ENCODE measurements around the gene AXIN1.

The AXIN1 gene

DNA sequence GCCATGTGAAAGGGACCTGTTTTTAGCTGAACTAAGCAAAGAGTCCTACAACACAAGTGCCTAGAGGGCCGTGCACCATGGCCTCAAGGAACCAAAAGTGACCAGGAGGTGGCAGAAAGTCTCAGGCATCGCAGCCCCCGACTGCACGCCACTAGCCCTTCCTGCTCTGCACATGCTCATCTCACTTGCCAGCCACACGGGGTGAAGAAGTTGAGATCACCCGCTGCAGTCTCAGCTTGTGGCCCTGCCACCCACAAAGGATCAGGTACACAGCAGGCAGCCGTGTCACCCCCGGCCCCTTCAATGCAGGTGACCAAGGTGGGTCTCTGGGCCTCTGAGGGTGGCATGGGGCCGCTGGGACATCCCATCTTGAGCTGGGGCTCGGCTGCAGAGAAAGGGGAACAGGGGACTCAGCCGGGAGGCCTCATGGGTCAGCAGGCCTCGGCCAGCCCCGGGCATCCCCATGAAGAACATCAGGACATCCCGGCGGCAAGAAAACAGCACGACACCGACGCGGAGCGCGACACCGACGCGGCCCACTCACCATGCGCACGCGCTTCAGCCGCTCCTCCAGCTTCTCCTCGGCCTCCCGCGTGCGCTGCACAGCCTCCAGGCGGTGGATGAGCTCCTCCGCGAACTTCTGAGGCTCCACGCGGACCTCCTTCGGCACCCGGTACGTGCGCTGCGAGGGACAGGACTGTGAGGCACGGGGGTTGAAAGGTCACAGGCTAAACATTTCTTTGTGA lies 48.6 kb downstream of the AXIN1 start:
- DNase-seq (ENCODE audit: low spot score), result no peak

DNA sequence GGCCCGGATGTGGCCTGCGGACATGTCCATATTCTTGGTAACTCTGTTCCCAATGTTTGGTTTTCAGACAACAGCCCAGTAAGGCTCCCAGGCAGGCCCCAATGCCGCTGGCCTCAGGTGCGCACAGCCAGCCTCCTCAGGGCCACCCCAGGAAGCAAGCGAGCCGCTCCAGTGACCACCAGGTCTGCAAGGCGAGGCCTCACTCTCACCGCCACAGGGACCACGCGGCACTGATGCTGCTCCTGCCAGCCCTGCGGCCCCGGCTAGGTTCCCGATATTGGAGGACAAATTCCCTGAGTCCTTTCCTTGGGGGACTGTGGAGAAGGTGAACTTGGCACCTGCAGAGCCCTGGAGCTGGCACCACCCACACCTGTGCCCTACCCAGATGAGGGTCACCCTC lies 50.6 kb downstream of the AXIN1 start:
- no peak for DNase-seq (ENCODE audit: low spot score)

DNA sequence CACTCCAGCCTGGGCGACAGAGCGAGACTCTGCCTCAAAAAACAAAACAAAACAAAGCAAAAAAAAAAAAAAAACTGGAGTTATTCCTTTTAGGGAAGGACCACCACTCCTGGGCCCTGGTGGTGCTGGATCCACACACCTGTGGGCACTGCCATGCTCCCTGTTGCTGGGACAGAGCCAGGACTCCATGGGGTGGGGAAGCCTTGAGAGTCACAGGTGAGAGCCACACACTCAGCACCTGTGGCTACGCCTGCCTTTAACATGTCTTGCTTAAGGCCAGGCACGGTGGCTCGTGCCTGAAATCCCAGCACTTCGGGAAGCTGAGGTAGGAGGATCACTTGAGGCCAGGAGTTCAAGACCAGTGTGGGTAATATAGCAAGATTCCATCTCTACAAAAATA lies 51.3 kb downstream of the AXIN1 start:
- DNase-seq (ENCODE audit: low spot score), result no peak

DNA sequence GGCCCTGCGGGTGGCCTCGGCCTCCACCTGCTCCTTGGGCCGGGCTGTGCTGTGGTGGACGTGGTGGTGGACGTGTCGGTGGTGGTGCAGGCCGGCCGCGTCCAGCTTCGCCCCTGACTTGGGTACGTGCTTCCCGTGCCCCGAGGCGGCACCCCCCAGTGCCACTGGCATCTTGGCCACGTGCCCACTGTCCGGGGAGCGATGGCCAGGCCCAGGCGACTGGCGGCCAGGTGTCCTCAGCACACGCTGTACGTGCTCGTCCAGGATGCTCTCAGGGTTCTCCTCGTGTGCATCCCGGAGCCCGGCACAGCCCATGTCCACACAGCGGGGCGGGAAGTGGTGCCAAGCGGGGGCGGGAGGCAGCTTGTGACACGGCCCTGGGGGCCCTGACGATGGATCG lies 54.7 kb downstream of the AXIN1 start:
- DNase-seq (ENCODE audit: low spot score), result no peak

DNA sequence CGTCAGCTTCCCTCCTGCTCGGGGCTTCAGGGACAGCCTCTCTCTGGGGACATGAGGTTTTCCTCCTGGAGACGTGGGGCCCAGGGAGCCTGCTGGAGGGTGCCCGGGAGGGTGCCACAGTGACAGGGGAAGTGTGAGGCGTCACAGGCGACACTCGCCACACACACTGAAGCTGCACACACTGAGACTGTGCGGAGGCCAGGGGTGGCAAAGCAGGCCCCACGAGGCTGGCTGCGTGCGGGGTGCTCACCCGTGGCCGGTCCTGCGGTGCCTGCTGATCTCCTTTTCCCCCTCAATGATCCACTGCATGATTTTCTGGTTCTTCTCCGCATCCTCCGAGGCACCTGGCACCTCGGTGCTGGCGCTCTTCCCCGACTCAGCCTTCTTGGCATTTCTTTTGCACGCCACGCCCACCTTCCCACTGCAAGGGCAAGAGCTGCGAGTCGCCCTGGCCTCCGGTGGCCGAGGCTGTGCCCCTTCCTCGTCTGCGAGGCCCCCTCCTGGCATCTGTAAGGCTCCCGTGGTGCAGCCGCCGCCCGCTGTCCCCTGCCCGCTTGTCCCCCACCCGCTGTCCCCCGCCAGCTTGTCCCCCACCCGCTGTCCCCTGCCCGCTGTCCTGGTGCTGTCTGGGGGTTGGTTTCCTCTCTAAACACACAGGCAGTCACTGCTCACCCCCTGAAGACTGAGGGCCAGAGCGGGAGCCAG lies 55.6 kb downstream of the AXIN1 start:
- no peak for DNase-seq (ENCODE audit: low spot score)

DNA sequence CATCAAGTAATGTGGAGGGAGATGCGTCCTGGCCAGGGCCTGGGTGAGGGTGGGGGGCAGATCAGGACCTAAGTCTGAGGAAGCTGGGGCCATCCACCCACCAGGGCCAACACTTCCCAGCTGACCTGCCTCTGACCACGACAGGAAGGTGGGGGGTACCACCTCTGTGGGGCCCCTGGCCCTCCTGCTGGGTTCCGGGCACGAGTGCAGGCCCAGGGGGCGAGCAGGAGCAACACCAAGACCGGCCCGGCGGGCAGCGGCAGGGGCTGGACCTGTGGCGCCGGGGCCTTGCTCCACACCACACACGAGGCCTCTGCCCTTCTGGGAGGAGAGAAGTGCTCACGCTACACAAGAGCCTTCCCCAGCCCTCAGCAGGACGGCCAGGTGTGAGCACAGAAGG lies 56.2 kb downstream of the AXIN1 start:
- DNase-seq (ENCODE audit: low spot score), result no peak

DNA sequence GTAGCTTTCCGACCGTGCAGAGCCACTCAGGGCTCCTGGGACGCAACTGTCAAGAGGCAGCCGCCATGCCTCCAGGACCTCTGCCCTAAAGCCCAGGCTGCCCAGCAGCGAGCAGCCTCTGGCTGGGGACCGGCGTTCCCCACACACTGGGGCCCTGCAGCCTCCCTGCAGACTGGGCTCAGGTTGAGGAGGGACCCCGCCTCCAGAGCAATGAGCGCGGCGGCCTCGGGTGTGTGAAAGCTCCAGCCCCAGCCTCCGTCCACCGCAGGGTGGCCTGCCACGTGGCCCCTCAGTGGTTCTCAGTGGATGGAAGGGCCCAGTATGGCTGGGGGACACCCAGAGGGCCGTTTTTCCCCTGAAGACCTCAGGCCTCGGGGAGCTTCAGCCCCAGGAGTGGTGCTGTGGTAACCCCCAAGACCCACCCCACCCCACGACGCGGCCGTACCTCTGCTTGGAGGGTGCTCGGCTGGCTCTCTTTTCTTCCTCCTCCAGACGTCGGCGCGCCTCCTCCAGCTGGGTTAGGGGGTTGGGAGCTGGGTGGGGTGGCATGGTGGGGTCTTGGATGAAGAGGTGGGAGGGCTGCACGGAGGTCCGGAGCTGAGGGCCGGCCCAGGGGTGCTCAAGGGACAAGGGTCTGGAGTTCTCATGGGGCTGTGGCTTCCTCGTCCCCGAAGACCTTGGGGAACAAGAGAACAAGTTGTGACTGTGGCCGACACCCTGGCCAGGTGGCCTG lies 59.3 kb downstream of the AXIN1 start:
- no peak for DNase-seq (ENCODE audit: low spot score)

DNA sequence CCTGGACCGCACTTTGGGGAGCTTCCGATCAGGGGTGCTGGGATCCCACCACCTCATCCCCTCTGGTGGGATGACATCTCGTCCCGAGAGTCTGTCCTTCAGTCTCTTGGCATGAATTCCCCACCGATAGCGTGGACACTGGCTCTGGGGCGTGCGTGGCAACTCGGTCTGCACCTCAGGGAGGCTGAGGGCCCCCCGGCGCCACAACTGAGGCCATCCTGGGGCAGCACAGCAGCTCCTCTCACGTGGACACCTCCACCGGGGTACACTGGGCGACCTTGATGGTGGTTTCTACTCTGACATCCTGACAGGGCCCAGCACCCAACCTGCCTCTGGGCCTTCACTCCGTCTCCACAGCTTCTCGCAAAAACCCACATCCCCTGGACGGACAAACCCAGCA lies 61.0 kb downstream of the AXIN1 start:
- no peak for DNase-seq (ENCODE audit: low spot score)

DNA sequence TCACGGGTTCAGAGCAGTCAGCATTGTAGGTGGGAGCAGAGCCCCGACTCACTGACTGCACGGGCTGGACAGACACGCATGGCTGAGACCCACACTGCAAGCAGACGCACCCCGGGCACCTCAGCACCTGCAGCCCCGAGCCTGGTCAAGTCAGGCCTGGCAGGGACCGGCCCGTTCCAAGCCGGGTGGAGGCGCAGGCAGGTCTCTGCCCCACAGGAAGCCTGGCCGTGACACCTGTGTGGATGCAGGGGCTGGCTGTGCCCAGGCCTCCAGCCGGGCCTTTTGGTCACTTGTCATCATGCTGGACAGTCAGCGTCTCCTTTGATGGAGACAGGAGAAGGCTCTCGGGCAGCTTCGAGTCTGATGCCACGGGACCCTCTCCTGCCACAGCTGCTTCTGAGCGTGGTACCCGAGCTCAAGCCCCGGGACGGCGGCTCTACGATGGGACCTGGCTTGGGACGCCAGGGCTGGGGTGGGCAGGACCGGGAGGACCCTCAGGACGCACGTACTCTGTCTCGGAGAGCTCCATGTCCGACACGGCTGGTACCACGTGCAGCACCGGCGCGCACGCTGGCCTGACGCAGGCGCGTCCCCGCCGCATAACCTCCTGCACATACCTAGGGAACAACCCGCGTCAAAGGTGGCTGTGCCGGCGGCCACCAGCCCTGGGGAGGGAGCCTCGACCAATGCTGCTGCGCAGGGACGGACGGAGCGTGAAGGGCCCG lies 61.7 kb downstream of the AXIN1 start:
- DNase-seq (ENCODE audit: low spot score), result no peak

DNA sequence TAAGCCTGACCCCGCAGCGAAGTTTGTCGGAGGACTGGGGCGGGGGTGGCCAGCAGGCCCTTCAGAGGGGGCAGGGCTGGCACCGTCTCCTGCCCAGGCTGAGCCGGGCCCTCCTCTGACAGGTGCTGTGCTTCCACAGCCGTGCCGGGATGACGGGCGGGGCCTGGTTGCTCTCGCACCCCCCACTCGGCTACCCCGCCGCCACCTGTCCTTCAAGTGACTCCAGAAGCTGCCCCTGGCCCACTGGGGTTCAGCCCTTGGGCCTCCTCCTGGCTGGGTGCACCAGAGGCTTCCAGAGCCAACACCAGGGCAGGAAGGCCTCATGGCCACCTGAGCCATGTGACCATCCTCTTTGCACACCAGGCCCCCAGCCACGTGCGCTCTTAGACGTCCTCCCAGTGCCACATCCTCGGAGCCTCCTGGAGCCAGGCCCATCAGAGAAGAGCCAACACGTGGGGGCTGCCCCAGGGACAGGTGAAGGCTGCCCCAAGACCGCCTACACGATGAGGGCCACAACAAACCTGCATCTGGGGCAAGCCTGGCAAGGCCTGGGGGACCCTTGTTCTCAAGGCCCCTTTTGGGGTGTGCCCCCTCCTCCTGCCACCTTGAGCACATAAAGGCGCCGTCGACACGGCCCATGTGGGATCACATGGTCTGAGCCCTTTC lies 62.4 kb downstream of the AXIN1 start:
- no peak for DNase-seq (ENCODE audit: low spot score)

DNA sequence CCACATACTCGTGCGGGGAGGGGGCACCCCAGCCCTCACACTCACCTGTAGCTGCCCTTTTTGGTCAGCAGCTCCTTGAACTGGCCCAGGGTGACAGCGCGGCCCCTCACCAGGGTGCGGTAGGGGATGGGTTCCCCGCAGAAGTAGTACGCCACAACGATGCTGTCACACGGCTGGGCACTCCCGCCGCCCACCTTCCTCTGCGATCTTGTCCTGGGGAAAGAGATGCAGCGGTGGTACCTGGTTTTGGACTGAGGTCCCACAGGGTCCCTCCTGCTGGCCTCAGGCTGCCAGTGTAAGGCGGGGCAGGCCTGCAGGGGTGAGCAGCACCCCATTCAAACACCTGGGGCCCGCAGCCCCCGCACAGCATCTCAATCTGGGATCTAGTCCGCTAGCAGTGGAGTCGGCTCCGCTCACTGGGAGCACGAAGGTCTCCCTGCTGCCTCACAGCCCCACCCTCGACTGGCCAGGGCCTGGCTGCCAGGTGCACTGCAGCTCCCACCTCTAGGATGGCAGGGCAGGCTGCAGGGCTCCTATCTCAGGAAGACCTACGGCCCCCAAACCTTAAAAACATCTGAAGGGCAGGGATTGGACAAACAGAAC lies 63.0 kb downstream of the AXIN1 start:
- no peak for DNase-seq (ENCODE audit: low spot score)

DNA sequence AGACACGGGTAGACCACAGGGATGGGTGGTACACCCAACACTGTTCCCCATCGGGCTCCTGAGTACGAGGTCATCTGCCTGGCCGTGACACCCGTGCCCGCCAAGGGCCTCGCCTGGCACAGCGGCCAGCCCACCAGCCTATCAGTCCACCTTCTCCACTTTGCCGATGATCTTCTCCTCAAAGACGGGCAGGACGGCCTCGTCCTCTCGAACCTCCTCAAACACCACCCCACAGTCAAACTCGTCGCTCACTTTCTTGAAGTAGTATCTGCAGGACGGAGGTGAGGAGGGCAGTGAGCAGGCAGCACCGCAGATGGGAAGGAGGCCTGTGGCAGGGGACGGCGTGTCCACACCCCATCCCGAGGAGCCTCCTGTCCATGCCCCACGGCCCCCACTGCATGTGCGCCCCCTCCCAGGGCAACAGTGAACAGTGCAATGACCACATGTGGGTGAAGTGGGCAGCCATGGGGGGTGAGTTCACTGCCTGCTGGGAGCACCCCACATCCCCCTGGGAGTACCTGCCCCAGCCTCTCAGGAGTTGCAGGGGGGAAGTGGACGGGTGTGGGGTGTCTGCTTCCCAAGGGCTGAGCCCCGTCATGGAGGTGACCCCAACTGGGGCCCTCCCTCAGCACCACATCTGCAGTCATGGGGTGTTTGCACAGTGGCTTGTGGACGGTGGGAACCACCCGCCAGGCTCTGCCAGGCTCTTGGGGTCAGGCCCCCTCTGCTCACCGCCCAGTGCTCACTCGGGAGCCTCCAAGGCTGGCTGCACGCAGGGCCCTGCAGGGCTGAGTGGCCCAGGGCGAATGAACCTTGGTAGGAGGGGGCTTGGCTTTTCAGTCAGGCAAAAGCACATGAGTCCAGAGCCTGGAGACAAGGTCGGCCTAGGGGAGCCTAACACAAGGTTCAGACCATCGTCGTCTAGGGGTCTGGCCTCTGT lies 64.3 kb downstream of the AXIN1 start:
- DNase-seq (ENCODE audit: low spot score), result no peak

DNA sequence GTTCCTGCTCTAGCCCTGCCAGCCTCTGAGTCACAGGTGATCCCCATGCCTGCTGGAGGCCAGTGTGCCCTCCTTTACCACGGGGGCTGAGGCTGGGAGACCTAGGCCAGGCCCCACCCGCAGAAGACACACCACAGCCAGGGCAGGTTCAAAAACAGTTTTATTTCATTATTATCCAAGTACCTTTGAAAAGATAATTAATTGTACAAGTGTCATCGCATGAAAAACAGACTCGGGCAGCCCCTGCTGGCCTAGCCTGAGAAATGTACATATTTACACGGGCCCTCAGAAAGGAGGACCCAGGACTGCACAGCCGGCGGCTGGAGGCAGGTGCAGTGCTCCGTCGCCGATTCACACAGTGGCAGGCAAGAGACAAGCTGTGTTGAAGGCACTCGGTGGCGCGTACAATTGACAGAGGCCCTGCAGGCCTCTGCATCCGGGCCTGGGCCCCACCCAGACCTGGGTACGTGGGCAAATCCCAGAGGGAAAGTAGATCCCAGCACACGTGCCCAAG lies 65.2 kb downstream of the AXIN1 start:
- DNase-seq (ENCODE audit: low spot score), result no peak

DNA sequence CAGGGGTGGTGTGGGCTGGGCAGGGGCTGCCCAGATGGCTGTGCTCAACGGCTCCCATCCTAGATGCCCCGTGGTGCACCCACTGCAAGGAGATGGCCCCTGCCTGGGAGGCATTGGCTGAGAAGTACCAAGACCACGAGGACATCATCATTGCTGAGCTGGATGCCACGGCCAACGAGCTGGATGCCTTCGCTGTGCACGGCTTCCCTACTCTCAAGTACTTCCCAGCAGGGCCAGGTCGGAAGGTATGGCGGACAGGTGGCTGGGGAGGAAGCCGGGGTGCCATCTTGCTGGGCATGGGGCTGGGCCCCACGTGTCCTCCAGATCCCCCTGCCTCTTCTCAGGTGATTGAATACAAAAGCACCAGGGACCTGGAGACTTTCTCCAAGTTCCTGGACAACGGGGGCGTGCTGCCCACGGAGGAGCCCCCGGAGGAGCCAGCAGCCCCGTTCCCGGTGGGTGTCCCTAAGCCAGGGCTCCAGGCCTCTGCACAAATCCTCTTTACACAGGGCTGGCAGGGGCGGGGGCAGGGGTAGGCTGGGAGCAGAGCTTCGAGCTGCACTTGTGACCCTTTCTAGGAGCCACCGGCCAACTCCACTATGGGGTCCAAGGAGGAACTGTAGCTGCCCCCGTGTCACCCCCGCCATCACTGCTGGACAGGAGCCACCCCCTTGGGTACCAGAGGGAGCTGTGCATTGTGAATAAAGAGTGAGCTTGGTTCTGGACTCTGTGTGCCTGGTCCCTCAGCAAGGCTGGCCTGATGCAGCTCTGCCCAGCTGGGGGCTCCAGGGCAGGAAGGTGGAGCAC lies 65.8 kb downstream of the AXIN1 start:
- no peak for DNase-seq (ENCODE audit: low spot score)

DNA sequence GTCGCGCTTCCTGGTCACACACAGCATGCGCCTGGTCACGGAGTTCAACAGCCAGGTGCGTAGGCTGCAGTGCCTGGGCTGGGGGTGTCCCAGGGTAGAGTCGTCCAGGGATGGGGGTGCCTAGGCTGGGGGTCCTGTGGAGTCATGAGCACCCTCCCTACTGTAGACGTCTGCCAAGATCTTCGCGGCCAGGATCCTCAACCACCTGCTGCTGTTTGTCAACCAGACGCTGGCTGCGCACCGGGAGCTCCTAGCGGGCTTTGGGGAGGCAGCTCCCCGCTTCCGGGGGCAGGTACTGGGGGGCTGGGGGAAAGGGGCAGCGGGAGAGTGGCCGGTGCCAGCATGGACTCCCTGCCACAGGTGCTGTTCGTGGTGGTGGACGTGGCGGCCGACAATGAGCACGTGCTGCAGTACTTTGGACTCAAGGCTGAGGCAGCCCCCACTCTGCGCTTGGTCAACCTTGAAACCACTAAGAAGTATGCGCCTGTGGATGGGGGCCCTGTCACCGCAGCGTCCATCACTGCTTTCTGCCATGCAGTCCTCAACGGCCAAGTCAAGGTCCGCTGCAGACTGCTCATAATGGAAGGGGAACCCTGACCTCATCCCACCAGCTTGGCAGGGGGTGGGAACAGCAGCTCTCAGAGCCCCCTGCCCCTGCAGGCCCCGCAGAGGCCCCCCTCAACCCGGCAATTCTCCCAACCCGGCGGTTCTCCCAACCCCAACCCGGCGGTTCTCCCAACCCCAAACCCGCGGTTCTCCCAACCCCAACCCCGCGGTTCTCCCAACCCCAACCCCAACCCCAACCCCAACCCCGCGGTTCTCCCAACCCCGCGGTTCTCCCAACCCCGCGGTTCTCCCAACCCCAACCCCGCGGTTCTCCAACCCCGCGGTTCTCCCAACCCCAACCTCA lies 67.1 kb downstream of the AXIN1 start:
- no peak for DNase-seq (ENCODE audit: low spot score)

DNA sequence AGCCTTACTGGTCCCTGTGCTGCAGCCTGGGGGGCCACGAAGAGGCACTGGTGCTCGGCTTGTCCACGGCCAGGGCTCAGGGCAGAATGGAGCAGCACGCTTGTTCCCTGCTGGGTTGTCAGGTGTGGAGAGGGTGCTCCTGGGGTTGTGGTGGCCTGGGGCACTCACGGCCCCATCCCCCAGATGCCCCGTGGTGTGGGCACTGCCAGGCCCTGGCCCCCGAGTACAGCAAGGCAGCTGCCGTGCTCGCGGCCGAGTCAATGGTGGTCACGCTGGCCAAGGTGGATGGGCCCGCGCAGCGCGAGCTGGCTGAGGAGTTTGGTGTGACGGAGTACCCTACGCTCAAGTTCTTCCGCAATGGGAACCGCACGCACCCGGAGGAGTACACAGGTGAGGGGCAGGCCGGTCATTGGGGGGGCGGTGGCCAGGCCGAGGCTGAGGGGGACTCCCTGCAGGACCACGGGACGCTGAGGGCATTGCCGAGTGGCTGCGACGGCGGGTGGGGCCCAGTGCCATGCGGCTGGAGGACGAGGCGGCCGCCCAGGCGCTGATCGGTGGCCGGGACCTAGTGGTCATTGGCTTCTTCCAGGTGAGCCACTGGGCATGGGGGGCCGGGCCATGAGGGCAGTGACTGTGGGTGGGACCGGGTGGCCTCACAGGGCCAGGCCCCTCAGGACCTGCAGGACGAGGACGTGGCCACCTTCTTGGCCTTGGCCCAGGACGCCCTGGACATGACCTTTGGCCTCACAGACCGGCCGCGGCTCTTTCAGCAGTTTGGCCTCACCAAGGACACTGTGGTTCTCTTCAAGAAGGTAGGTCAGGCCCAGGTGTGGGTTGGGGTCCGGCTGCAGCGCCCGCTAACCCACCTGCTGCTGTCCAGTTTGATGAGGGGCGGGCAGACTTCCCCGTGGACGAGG lies 68.1 kb downstream of the AXIN1 start:
- no peak for DNase-seq (ENCODE audit: low spot score)
